GM19324 (cell line): ENCODE measurements around the gene GRAMD1C.
"Not testable (repeated sequence)": the region's sequence is repeated elsewhere in the genome, so short reads cannot be mapped to it uniquely, and the experiment has no call there.

ENCODE experiments used
- ATAC-seq: cut with Tn5 transposase; IDR thresholded peaks from one replicate; pipeline ENCODE4 v1.9.1; 2021; ENCODE audit warnings: mild to moderate bottlenecking, moderate library complexity; ENCODE audit not compliant: unreplicated experiment, low FRiP score

Gene GRAMD1C

GRCh38 chr3:113838631-113839209 lies at the start of gene GRAMD1C:
TSS of gene GRAMD1C (plus strand) at chr3:113838788. CDS start at chr3:113838910, 122 bp downstream.
- peak; percentile 93 for ATAC-seq

- ATAC-seq: no peak
Measured at GRCh38 chr3:113791381-113791780, 47.2 kb upstream of the GRAMD1C start.

GRCh38 chr3:113794526-113794925 lies 44.1 kb upstream of the GRAMD1C start:
- ATAC-seq: no peak

- ATAC-seq: no peak
Measured at GRCh38 chr3:113795693-113796092, 42.9 kb upstream of the GRAMD1C start.

GRCh38 chr3:113802795-113803455 lies 35.7 kb upstream of the GRAMD1C start:
- ATAC-seq: no peak

GRCh38 chr3:113804661-113805060 lies 33.9 kb upstream of the GRAMD1C start:
- ATAC-seq: no peak

- no peak for ATAC-seq
Measured at GRCh38 chr3:113805249-113805648, 33.3 kb upstream of the GRAMD1C start.

- no peak for ATAC-seq
Measured at GRCh38 chr3:113812854-113813253, 25.7 kb upstream of the GRAMD1C start.

GRCh38 chr3:113819866-113820265 lies 18.7 kb upstream of the GRAMD1C start:
- ATAC-seq: no peak

GRCh38 chr3:113825090-113825489 lies 13.5 kb upstream of the GRAMD1C start:
- ATAC-seq: no peak

- no peak for ATAC-seq
Measured at GRCh38 chr3:113828600-113828999, 10.0 kb upstream of the GRAMD1C start.

- ATAC-seq: peak; percentile 32
Measured at GRCh38 chr3:113829576-113830354, 8.8 kb upstream of the GRAMD1C start.

- ATAC-seq: no peak
Measured at GRCh38 chr3:113831103-113831355, 7.6 kb upstream of the GRAMD1C start.

GRCh38 chr3:113832477-113833164 lies 6.0 kb upstream of the GRAMD1C start:
- ATAC-seq: peak; percentile 44

GRCh38 chr3:113834983-113835382 lies 3.6 kb upstream of the GRAMD1C start:
- ATAC-seq: no peak

- no peak for ATAC-seq
Measured at GRCh38 chr3:113839551-113839950, 963 bp downstream of the GRAMD1C start.

- ATAC-seq: no peak
Measured at GRCh38 chr3:113844622-113845222, 6.1 kb downstream of the GRAMD1C start.

GRCh38 chr3:113847247-113847646 lies 8.7 kb downstream of the GRAMD1C start:
- no peak for ATAC-seq

- ATAC-seq: no peak
Measured at GRCh38 chr3:113847664-113848461, 9.3 kb downstream of the GRAMD1C start.

- ATAC-seq: not testable (repeated sequence)
Measured at GRCh38 chr3:113849071-113849470, 10.5 kb downstream of the GRAMD1C start.
